Type B pancreatic cell (in vitro differentiated cells): ENCODE measurements around the gene ZNF665. TPM values are rescaled to one million over a fixed set of nuclear protein-coding genes. Genes with fewer than 3 reads are reported as not detected.
"Not testable (repeated sequence)": the region's sequence is repeated elsewhere in the genome, so short reads cannot be mapped to it uniquely, and the experiment has no call there.

Experiments used
- DNase-seq: peaks from one replicate; pipeline ENCODE4 v3.0.0; 2021; ENCODE audit warnings: mixed read lengths; ENCODE audit not compliant: unreplicated experiment; ENCODE audit errors: extremely low spot score
- H3K27ac Mint-ChIP-seq: 2 replicates; pipeline ENCODE4 v1.8.0; 2021; ENCODE audit warnings: mild to moderate bottlenecking, mixed read lengths
- H3K27me3 Mint-ChIP-seq: 2 replicates; pipeline ENCODE4 v1.8.0; 2021; ENCODE audit warnings: mixed read lengths
- H3K36me3 Mint-ChIP-seq: 2 replicates; pipeline ENCODE4 v1.8.0; 2021; ENCODE audit warnings: mixed read lengths
- H3K4me1 Mint-ChIP-seq: one replicate; pipeline ENCODE4 v1.8.0; 2021; ENCODE audit warnings: mixed read lengths; ENCODE audit not compliant: unreplicated experiment
- H3K4me3 Mint-ChIP-seq: 2 replicates; pipeline ENCODE4 v1.8.0; 2021; ENCODE audit warnings: mild to moderate bottlenecking, mixed read lengths
- H3K9me3 Mint-ChIP-seq: 2 replicates; pipeline ENCODE4 v1.8.0; 2021; ENCODE audit warnings: mixed read lengths
- CTCF ChIP-seq: fragments of 200-600 bp; sonication (generic); conservative IDR thresholded peaks from 2 replicates; pipeline ENCODE4 v1.5.0; 2021; ENCODE audit warnings: antibody characterized with exemption, mild to moderate bottlenecking
- long read RNA-seq: library from polyadenylated mRNA; unstranded; transcript quantifications from one replicate; pipeline ENCODE4 v2.0.0, GENCODE V29; 2020
- total RNA-seq: library from RNA; stranded (reverse); gene quantifications from 2 replicates; pipeline ENCODE4 v1.2.1, GENCODE V29; 2021; ENCODE audit warnings: low replicate concordance

ZNF665 gene
- 5.0 and 7.2 TPM in 2 replicates for total RNA-seq
- long read RNA-seq, full-length matches to known transcripts: 4 of 7 reads
- long read RNA-seq, partial matches to known transcripts: 0 of 7 reads
- long read RNA-seq, other reads (novel, unspliced or antisense): 3 of 7 reads

DNA sequence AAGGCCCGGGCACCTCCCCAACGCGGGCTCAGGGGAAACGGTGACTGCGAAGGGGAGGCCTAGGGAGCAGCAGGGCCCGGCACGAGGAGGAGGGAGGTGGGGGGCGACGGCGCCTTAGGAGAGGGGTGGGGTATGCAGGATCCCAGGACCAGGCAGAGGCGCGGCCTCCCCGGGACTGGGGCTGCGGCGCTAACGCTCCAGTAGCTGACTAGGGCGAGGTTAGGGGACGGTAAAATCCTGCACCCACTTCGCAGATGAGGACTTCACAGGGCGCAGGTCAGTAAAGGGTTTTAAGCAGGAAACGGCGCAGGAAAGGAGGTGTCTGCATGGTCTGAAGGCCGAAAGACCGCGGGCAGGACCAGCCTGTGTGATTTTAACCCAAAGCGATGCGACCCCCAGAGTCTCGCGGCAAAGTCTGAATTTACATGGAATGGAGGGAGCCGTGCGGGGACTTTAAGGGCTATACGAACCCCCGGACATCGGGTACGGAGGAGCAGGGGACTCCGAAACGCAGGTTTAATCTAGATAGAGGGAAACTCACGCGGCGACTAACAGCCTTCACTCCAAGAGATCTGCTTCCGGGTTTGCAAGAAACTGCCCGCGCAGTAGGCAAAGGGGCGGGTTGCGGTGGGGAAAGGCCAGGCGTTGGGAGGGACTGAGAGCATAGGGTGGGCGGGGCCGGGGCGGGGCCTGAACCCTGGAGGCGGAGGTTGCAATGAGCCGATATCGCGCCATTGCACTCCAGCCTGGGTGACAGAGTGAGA lies at the start of gene ZNF665:
ZNF665 (minus strand) TSS at position 588 of the 764 bp plus-strand sequence. CDS start 10,460 bp downstream, outside the sequence.
- H3K4me3 Mint-ChIP-seq: peak within 1 kb of the TSS; percentile 98
- H3K27ac Mint-ChIP-seq: peak within 1 kb of the TSS; percentile 96
- H3K36me3 Mint-ChIP-seq: peaks cover 13% of the 10 kb centered on the region
- peak; percentile 85 for DNase-seq
- TF ChIP-seq CTCF: no peak
- peaks cover 20% of the 10 kb centered on the region for H3K4me1 Mint-ChIP-seq
- H3K9me3 Mint-ChIP-seq: no peaks in the 10 kb centered on the region
- H3K27me3 Mint-ChIP-seq: no peaks in the 10 kb centered on the region

DNA sequence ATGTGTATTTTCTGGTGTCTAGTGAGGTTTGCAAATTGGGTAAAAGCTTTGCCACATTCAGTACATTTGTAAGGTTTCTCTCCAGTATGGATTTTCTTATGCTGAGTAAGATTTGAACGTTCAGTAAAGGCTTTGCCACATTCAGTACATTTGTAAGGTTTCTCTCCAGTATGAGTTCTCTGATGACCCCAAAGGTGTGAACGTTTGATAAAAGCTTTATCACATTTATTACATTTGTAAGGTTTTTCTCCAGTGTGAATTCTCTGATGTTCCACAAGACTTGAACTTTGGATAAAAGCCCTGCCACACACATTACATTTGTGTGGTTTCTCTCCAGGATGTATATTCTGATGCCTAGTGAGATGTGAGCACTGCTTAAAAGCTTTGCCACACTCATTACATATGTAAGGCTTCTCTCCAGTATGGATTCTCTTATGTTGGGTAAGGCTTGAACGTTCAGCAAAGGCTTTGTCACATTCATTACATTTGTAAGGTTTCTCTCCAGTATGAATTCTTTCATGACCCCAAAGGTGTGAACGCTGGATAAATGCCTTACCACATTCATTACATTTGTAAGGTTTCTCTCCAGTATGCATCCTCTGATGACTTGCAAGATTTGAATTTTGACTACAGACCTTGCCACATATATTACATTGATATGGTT lies 44.1 kb upstream of the ZNF665 start:
- Mint-ChIP-seq H3K9me3 (peaks cover 39% of the 10 kb centered on the region), H3K4me3 (no peak overlapping the region), H3K27ac (no peak overlapping the region), H3K27me3 (no peaks in the 10 kb centered on the region), H3K4me1 (no peaks in the 10 kb centered on the region), H3K36me3 (peaks cover 69% of the 10 kb centered on the region)
- no peak for DNase-seq
- TF ChIP-seq CTCF: no peak

DNA sequence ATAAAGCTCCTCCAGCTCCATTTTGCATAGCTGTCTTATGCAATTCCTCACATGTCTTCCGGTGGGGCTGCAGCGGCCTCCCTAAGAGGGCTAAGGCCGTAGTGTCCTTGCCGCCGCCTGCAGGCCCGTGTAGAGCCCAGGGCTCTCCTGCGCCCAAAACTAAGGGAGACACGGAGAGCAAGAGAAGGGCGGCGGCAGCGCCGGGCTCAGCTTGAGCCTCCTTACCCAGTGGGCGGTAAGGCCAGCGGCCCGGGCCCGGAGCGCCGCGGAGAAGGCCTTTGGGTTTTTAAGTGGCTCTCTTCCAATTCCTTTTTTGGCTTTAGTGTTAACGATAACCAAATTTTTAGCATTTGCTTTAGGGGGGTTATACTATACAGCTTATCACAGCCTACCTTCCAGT lies 31.4 kb upstream of the ZNF665 start:
- TF ChIP-seq CTCF: no peak
- H3K9me3 Mint-ChIP-seq: peaks cover 23% of the 10 kb centered on the region
- H3K27ac Mint-ChIP-seq: no peak overlapping the region
- H3K4me1 Mint-ChIP-seq: no peaks in the 10 kb centered on the region
- no peak for DNase-seq
- no peak overlapping the region for H3K4me3 Mint-ChIP-seq
- H3K27me3 Mint-ChIP-seq: no peaks in the 10 kb centered on the region
- peaks cover 21% of the 10 kb centered on the region for H3K36me3 Mint-ChIP-seq

DNA sequence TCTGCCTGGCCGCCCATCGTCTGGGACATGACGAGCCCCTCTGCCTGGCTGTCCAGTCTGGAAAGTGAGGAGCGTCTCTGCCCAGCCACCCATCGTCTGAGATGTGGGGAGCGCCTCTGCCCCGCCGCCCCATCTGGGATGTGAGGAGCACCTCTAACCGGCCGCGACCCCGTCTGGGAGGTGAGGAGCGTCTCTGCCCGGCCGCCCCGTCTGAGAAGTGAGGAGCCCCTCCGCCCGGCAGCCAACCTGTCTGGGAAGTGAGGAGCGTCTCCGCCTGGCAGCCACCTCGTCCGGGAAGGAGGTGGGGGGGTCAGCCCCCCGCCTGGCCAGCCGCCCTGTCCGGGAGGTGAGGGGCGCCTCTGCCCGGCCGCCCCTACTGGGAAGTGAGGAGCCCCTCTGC lies 29.6 kb upstream of the ZNF665 start:
- H3K27me3 Mint-ChIP-seq, DNase-seq, H3K4me3 Mint-ChIP-seq, H3K4me1 Mint-ChIP-seq, H3K27ac Mint-ChIP-seq: not testable (repeated sequence)
- Mint-ChIP-seq H3K36me3 (peaks cover 21% of the 10 kb centered on the region), H3K9me3 (peaks cover 26% of the 10 kb centered on the region)

GRCh38 chr19:53212703-53213320 lies 19.7 kb upstream of the ZNF665 start:
- Mint-ChIP-seq H3K27ac (no peak overlapping the region), H3K36me3 (peaks cover 55% of the 10 kb centered on the region), H3K4me3 (no peak overlapping the region), H3K4me1 (no peaks in the 10 kb centered on the region), H3K9me3 (peaks cover 37% of the 10 kb centered on the region), H3K27me3 (no peaks in the 10 kb centered on the region)
- no peak for TF ChIP-seq CTCF
- DNase-seq: no peak

DNA sequence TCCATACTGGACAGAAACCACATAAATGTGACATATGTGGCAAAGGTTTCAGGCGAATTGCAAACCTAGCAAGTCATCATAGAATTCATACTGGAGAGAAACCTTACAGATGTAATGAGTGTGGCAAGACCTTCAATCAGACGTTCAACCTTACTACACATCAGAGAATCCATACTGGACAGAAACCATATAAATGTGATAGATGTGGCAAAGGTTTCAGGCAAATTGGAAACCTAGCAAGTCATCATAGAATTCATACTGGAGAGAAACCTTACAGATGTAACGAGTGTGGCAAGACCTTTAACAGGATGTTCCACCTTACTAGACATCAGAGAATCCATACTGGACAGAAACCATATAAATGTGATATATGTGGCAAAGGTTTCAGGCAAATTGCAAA lies 18.4 kb upstream of the ZNF665 start:
- H3K4me1 Mint-ChIP-seq: not testable (repeated sequence)
- peaks cover 37% of the 10 kb centered on the region for H3K9me3 Mint-ChIP-seq

More for the DNA sequence above, 18.4 kb upstream of the ZNF665 start:
- DNase-seq, H3K27ac Mint-ChIP-seq, H3K4me3 Mint-ChIP-seq, H3K27me3 Mint-ChIP-seq: not testable (repeated sequence)
- H3K36me3 Mint-ChIP-seq: peaks cover 67% of the 10 kb centered on the region
